ENCODE measurements around the gene MPND. TPM values are rescaled to one million over a fixed set of nuclear protein-coding genes. Genes with fewer than 3 reads are reported as not detected.

The MPND gene
- total and polyA plus RNA-seq, 2 of the 13 experiments (the other 11 are each of a cell fraction or from before 2014, with no cell fraction given) = 10.8 to 15.8 TPM

DNA sequence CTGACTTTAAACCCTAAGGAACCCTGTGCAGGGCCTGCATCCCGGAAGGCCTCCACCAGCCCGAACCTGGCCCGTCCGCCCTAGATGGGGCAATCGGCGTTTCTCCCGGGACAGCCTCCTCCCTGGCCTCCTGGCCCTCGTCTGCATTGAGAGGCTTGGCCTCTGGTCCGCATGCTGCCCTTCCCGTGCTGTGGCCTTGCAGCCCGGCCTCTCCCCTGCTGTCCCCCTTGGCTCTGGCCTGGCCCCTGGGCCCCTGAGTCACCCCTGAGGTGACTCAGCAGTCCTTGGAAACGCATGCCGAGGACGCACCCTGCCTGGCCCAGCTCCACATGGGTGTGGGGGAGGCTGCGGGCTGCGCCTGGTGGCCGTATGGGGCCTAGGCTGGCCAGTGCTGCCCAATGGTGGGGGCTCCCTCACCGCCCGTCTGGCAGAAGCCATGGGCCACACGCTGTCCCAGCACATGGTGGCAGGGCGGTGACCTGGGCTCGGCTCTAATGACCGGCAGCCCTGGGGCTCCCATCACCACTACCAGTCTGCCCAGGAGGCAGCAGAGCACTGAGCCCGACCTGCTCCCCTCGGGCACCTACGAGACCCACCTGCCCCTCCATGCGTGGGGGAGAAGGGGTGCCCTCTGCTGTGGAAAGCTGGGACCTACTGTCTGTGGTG, 31.3 kb downstream of the MPND start (continued):
- TF ChIP-seq, protein P1, sequence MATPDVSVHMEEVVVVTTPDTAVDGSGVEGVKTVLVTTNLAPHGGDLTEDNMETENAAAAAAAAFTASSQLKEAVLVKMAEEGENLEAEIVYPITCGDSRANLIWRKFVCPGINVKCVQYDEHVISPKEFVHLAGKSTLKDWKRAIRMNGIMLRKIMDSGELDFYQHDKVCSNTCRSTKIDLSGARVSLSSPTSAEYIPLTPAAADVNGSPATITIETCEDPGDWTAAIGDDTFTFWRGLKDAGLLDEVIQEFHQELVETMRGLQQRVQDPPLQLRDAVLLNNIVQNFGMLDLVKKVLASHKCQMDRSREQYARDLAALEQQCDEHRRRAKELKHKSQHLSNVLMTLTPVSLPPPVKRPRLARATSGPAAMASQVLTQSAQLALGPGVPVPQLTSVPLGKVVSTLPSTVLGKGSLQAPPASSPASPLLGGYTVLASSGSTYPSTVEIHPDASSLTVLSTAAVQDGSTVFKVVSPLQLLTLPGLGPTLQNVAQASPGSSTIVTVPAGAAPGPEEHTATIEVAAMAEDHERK (CRISPR knock-in tag; IDR thresholded peaks at IDR 0.05; ENCODE audit: low read depth) = no peak
- TF ChIP-seq MBNL3 (CRISPR knock-in tag; conservative IDR thresholded peaks at IDR 0.05) = no peak
- TF ChIP-seq, protein P2, sequence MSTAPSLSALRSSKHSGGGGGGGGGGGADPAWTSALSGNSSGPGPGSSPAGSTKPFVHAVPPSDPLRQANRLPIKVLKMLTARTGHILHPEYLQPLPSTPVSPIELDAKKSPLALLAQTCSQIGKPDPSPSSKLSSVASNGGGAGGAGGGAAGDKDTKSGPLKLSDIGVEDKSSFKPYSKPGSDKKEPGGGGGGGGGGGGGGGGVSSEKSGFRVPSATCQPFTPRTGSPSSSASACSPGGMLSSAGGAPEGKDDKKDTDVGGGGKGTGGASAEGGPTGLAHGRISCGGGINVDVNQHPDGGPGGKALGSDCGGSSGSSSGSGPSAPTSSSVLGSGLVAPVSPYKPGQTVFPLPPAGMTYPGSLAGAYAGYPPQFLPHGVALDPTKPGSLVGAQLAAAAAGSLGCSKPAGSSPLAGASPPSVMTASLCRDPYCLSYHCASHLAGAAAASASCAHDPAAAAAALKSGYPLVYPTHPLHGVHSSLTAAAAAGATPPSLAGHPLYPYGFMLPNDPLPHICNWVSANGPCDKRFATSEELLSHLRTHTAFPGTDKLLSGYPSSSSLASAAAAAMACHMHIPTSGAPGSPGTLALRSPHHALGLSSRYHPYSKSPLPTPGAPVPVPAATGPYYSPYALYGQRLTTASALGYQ (CRISPR knock-in tag; IDR thresholded peaks at IDR 0.05) = peak; percentile 50; the same call in 1 of the 2 replicates
- no peak for TF ChIP-seq FOXJ3 (CRISPR knock-in tag; IDR thresholded peaks at IDR 0.05; ENCODE audit: borderline replicate concordance)
- TF ChIP-seq HIC2 (CRISPR knock-in tag; IDR thresholded peaks at IDR 0.05; ENCODE audit: low read depth) = peak; percentile 74; the same call in 1 of the 2 replicates
- no peak for TF ChIP-seq FOXP1 (IDR thresholded peaks at IDR 0.05)
- 0 out of 2 replicates have a peak, but pooled peaks have one; percentile 22 for TF ChIP-seq FOXP1 (CRISPR knock-in tag; IDR thresholded peaks at IDR 0.05)
- TF ChIP-seq SPEN (CRISPR knock-in tag; IDR thresholded peaks at IDR 0.05; ENCODE audit: low read depth) = peak; percentile 67; the same call in 1 of the 2 replicates
- no peak for TF ChIP-seq ZNF207 (IDR thresholded peaks at IDR 0.05; ENCODE audit: borderline replicate concordance)
- TF ChIP-seq, protein P3, sequence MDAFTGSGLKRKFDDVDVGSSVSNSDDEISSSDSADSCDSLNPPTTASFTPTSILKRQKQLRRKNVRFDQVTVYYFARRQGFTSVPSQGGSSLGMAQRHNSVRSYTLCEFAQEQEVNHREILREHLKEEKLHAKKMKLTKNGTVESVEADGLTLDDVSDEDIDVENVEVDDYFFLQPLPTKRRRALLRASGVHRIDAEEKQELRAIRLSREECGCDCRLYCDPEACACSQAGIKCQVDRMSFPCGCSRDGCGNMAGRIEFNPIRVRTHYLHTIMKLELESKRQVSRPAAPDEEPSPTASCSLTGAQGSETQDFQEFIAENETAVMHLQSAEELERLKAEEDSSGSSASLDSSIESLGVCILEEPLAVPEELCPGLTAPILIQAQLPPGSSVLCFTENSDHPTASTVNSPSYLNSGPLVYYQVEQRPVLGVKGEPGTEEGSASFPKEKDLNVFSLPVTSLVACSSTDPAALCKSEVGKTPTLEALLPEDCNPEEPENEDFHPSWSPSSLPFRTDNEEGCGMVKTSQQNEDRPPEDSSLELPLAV (CRISPR knock-in tag; conservative IDR thresholded peaks at IDR 0.05; ENCODE audit: low read depth) = no peak
- TF ChIP-seq ZNF746 (CRISPR knock-in tag; IDR thresholded peaks at IDR 0.05) = peak; percentile 82; the same call in 1 of the 2 replicates
- TF ChIP-seq ZNF513 (CRISPR knock-in tag; conservative IDR thresholded peaks at IDR 0.05) = no peak
- TF ChIP-seq POGK (CRISPR knock-in tag; conservative IDR thresholded peaks at IDR 0.05) = no peak; the same call in 1 of the 2 replicates
- TF ChIP-seq STAG1 (CRISPR knock-in tag; IDR thresholded peaks at IDR 0.05) = peak; percentile 28
- no peak for TF ChIP-seq SP1 (IDR thresholded peaks at IDR 0.05)
- no peak for TF ChIP-seq SP1 (CRISPR knock-in tag; IDR thresholded peaks at IDR 0.05)
- TF ChIP-seq ZNF703 (CRISPR knock-in tag; IDR thresholded peaks at IDR 0.05; ENCODE audit: borderline replicate concordance) = peak; percentile 52; the same call in 1 of the 2 replicates
- TF ChIP-seq ZNF20 (CRISPR knock-in tag; IDR thresholded peaks at IDR 0.05) = no peak
- TF ChIP-seq NBN (conservative IDR thresholded peaks at IDR 0.05) = no peak
- peak; percentile 98 for TF ChIP-seq NFE2L2 (IDR thresholded peaks at IDR 0.05; ENCODE audit: low read length)

Measured in HepG2 (cell line).